Measurements from ENCODE around the gene PIK3CB. TPM values are rescaled to one million over a fixed set of nuclear protein-coding genes. Genes with fewer than 3 reads are reported as not detected.
A peak's percentile ranks its signal among the peaks of the same experiment; 100 is the strongest.
"Not testable (repeated sequence)": the region's sequence is repeated elsewhere in the genome, so short reads cannot be mapped to it uniquely, and the experiment has no call there.

PIK3CB gene
- total RNA-seq, 4 donors from 2014 or later = 32.2 to 52.1 (median 41.5) TPM

DNA sequence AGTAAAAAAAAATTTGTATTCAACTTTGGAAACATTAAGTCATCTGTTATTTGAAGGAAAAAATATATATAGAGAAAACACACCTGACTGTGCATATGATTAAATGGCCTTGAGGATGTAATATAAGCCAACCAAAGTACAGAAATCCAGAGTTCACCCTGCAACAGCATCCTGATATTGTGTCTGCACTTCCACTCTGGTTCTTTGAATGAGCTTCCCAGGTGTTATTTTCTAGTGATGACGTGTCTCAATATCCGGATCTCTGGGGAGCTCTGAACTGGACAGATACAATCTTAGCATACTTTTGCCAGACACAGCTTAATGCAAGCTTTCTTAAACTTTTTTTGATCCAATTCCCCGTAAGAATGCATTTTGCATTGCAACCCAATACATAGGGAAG is 19.5 kb upstream of the PIK3CB start:
- H3K36me3 ChIP-seq = no peaks in the 10 kb centered on the region
- peaks cover 0 to 7% (median 0%) of the 10 kb centered on the region in 4 donors for H3K4me1 ChIP-seq
- H3K4me3 ChIP-seq = no peak overlapping the region
- no peak for DNase-seq
- TF ChIP-seq, protein P1, sequence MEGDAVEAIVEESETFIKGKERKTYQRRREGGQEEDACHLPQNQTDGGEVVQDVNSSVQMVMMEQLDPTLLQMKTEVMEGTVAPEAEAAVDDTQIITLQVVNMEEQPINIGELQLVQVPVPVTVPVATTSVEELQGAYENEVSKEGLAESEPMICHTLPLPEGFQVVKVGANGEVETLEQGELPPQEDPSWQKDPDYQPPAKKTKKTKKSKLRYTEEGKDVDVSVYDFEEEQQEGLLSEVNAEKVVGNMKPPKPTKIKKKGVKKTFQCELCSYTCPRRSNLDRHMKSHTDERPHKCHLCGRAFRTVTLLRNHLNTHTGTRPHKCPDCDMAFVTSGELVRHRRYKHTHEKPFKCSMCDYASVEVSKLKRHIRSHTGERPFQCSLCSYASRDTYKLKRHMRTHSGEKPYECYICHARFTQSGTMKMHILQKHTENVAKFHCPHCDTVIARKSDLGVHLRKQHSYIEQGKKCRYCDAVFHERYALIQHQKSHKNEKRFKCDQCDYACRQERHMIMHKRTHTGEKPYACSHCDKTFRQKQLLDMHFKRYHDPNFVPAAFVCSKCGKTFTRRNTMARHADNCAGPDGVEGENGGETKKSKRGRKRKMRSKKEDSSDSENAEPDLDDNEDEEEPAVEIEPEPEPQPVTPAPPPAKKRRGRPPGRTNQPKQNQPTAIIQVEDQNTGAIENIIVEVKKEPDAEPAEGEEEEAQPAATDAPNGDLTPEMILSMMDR (IDR thresholded peaks at IDR 0.05) = no peak
- no peak for TF ChIP-seq POLR2A (IDR thresholded peaks at IDR 0.05)
- no peaks in the 10 kb centered on the region for H3K9me3 ChIP-seq
- peak overlapping the region in 2 of 4 donors; percentile 0 to 46 for H3K27ac ChIP-seq
- H3K27me3 ChIP-seq = no peaks in the 10 kb centered on the region

DNA sequence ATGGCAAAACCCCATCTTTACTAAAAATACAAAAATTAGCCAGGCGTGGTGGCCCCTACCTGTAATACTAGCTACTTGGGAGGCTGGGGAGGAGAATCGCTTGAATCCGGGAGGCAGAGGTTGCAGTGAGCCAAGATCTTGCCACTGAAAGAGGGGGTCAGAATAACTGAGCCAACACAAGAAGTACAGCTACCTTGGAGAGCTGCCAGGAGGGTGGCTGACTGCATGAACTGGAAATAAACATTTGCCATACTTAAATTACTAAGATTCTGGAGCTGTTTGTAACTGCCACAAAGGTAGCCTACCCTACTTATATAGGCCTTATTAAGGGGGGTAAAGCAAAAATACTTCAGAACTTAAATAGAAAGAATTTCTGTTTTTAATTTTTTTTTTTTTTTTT is 15.4 kb upstream of the PIK3CB start:
- no peaks in the 10 kb centered on the region for H3K36me3 ChIP-seq
- DNase-seq = no peak
- H3K27ac ChIP-seq = no peak overlapping the region

DNA sequence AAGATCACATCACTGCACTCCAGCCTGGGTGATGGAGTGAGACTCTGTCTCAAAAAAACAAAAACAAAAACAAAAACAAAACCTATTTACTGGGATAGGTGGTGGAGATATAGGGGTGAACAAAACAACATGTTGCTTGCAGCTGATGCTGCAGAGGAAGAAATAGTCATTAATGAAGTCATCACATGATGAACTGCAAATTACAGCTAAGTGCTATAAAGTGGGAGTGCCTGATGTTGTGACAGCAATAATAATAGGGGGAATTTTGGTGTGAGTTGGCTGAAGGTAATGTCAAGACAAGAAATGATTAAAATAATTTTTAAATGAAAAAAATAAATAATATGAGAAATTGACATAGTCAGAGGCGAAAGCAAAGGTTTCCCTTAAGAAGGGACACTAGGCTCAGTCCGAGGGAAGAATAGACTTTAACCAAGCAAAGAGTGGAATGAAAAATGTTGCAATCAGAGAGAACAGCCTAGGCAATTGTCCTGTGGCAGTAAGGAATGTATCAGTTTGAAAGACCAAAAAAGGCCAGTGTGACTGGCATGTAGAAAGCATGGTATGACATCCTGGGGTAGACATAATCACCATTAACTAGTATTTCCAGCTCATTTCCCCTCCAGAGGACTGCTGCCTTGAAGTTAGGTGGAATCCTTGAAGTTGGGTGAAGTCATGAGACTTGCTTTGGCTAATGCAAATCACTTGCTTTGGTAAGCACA is 14.7 kb upstream of the PIK3CB start:
- DNase-seq = no peak
- Histone ChIP-seq H3K27me3 (no peaks in the 10 kb centered on the region), H3K4me3 (no peak overlapping the region), H3K36me3 (no peaks in the 10 kb centered on the region), H3K27ac (no peak overlapping the region), H3K9me3 (no peaks in the 10 kb centered on the region), H3K4me1 (peaks cover 0 to 7% (median 0%) of the 10 kb centered on the region in 4 donors)
- TF ChIP-seq, protein P1 (IDR thresholded peaks at IDR 0.05) = no peak
- TF ChIP-seq POLR2A (IDR thresholded peaks at IDR 0.05) = no peak

More for the DNA sequence above, 15.4 kb upstream of the PIK3CB start:
- no peak overlapping the region for H3K4me3 ChIP-seq
- TF ChIP-seq POLR2A (IDR thresholded peaks at IDR 0.05) = no peak
- TF ChIP-seq, protein P1 (IDR thresholded peaks at IDR 0.05) = no peak
- H3K9me3 ChIP-seq = no peaks in the 10 kb centered on the region
- H3K4me1 ChIP-seq = peaks cover 0 to 7% (median 0%) of the 10 kb centered on the region in 4 donors
- H3K27me3 ChIP-seq = no peaks in the 10 kb centered on the region

DNA sequence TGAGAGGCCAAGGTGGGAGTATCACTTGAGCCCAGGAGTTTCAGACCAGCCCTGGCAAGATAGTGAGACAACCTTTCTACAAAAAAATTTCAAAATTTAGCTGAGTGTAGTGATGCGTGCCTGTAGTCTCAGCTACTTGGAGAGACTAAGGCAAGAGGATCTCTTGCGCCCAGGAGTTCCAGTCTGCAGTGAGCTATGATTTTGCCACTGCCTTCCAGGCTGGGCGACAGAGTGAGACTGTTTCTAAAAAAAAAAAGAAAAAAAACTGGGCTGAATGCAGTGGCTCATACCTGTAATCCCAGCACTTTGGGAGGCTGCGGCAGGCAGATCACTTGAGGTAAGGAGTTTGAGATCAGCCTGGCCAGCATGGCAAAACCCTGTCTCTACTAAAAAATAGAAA is 14.0 kb upstream of the PIK3CB start:
- Histone ChIP-seq H3K27me3 (no peaks in the 10 kb centered on the region), H3K27ac (no peak overlapping the region), H3K4me1 (peaks cover 0 to 4% (median 0%) of the 10 kb centered on the region in 4 donors), H3K4me3 (no peak overlapping the region), H3K36me3 (no peaks in the 10 kb centered on the region), H3K9me3 (no peaks in the 10 kb centered on the region)
- no peak for DNase-seq
- TF ChIP-seq, protein P1 (IDR thresholded peaks at IDR 0.05) = no peak
- no peak for TF ChIP-seq POLR2A (IDR thresholded peaks at IDR 0.05)

DNA sequence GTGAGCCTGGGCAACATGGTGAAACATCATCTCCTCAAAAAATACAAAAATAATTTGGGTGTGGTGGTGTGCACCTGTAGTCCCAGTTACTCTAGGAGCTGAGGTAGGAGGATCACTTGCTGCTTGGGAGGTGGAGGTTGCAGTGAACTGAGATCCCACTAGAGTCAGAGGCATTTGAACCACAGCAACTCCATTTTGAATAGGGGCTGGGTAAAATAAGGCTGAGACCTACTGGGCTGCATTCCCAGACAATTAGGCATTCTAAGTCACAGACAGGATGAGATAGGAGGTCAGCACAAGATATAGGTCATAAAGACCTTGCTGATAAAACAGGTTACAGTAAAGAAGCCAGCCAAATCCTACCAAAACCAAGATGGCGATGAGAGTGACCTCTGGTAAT is 12.1 kb upstream of the PIK3CB start:
- H3K4me1 ChIP-seq, H3K4me3 ChIP-seq, H3K36me3 ChIP-seq, H3K9me3 ChIP-seq, H3K27me3 ChIP-seq, H3K27ac ChIP-seq, DNase-seq: not testable (repeated sequence)

DNA sequence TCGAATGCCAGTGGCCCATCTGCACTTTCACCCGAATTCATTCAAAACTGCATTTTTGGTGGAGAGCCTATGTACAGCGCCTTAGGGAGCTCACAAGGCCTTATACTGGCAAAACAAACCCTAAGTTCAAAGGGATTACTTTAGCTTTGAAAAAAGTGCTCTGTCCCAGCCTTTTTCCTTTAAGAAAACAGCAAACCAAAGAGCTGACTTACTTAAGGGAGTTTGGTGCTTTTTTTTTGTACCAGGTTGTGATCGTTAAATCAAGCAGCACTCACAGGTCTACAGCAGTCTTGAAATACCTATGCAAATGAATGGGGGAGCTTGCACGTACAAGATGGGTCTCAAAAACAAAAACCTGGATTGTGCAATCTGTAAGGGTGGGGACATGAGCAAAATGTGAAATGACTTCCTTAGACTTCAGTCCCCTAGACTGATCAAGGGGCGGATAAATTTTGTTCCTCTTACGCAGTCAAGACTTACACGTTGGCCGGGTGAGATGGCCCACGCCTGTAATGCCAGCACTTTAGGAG is 11.6 kb upstream of the PIK3CB start:
- no peak overlapping the region for H3K27ac ChIP-seq
- no peaks in the 10 kb centered on the region for H3K4me1 ChIP-seq
- H3K36me3 ChIP-seq = no peaks in the 10 kb centered on the region
- TF ChIP-seq POLR2A (IDR thresholded peaks at IDR 0.05) = no peak
- TF ChIP-seq, protein P1 (IDR thresholded peaks at IDR 0.05) = no peak
- no peak for DNase-seq
- H3K4me3 ChIP-seq = no peak overlapping the region
- no peaks in the 10 kb centered on the region for H3K27me3 ChIP-seq
- H3K9me3 ChIP-seq = no peaks in the 10 kb centered on the region

Data from Peyer's patch (tissue), 4 donors.